HepG2 (cell line): ENCODE measurements around the gene CCNT2. TPM values are rescaled to one million over a fixed set of nuclear protein-coding genes. Genes with fewer than 3 reads are reported as not detected.

Experiments used
- FOSL2 ChIP-seq: sonication (generic); formaldehyde crosslinking; IDR thresholded peaks from 2 replicates; pipeline ENCODE4 v1.4.0; 2020; ENCODE audit warnings: missing genetic modification reagents
- GABPA ChIP-seq, 2 experiments: IDR thresholded peaks; 2 replicates each; pipeline ENCODE4 v1.6.1; 2011 to 2016; ENCODE audit warnings: low read depth in 2 of 2, low read length in 1 of 2, missing biosample characterization in 1 of 2, missing genetic modification characterization in 1 of 2
- HNRNPUL1 ChIP-seq: fragments of 200-400 bp; formaldehyde crosslinking; IDR thresholded peaks from 2 replicates; pipeline ENCODE4 v1.6.1; 2017; ENCODE audit warnings: low read depth, mild to moderate bottlenecking, low read length, moderate library complexity
- HOXA9 ChIP-seq: sonication (generic); formaldehyde crosslinking; IDR thresholded peaks from 2 replicates; pipeline ENCODE4 v1.8.1; 2022; ENCODE audit warnings: missing genetic modification reagents, mild to moderate bottlenecking, moderate library complexity, borderline replicate concordance
- MIER3 ChIP-seq: IDR thresholded peaks from 2 replicates; pipeline ENCODE4 v1.6.1; 2016; ENCODE audit warnings: missing compliant biosample characterization, borderline replicate concordance
- MXD4 ChIP-seq: IDR thresholded peaks from 2 replicates; pipeline ENCODE4 v1.6.1; 2016; ENCODE audit warnings: mild to moderate bottlenecking, missing biosample characterization, missing genetic modification reagents
- NFRKB ChIP-seq: fragments of 450-650 bp; IDR thresholded peaks from 2 replicates; pipeline ENCODE4 v1.6.1; 2017
- PITX1 ChIP-seq: sonication (generic); formaldehyde crosslinking; IDR thresholded peaks from 2 replicates; pipeline ENCODE4 v1.5.1; 2020; ENCODE audit warnings: mild to moderate bottlenecking, missing genetic modification reagents
- RBAK ChIP-seq: sonication (generic); formaldehyde crosslinking; IDR thresholded peaks from 2 replicates; pipeline ENCODE4 v1.5.1; 2020; ENCODE audit warnings: mild to moderate bottlenecking, missing genetic modification reagents
- SALL1 ChIP-seq: sonication (generic); formaldehyde crosslinking; IDR thresholded peaks from 2 replicates; pipeline ENCODE4 v1.8.0; 2022; ENCODE audit warnings: mild to moderate bottlenecking, missing genetic modification reagents
- TRIM24 ChIP-seq: sonication (generic); formaldehyde crosslinking; IDR thresholded peaks from 2 replicates; pipeline ENCODE4 v1.8.0; 2022; ENCODE audit warnings: mild to moderate bottlenecking, missing genetic modification reagents
- ZNF17 ChIP-seq: sonication (generic); formaldehyde crosslinking; IDR thresholded peaks from 2 replicates; pipeline ENCODE4 v1.5.0; 2020; ENCODE audit warnings: mild to moderate bottlenecking, missing genetic modification reagents
- ZNF33A ChIP-seq: sonication (generic); formaldehyde crosslinking; IDR thresholded peaks from 2 replicates; pipeline ENCODE4 v1.5.1; 2020; ENCODE audit warnings: missing genetic modification reagents, mild to moderate bottlenecking, moderate library complexity, borderline replicate concordance
- ZNF543 ChIP-seq: sonication (generic); formaldehyde crosslinking; IDR thresholded peaks from 2 replicates; pipeline ENCODE4 v1.4.0; 2020; ENCODE audit warnings: mild to moderate bottlenecking, missing genetic modification reagents
- ZNF567 ChIP-seq: sonication (generic); formaldehyde crosslinking; IDR thresholded peaks from 2 replicates; pipeline ENCODE4 v1.8.1; 2023; ENCODE audit warnings: mild to moderate bottlenecking, missing genetic modification reagents, borderline replicate concordance
- ZNF615 ChIP-seq: sonication (generic); formaldehyde crosslinking; IDR thresholded peaks from 2 replicates; pipeline ENCODE4 v1.5.0; 2020; ENCODE audit warnings: mild to moderate bottlenecking, missing genetic modification reagents, borderline replicate concordance
- ZNF720 ChIP-seq: sonication (generic); formaldehyde crosslinking; IDR thresholded peaks from 2 replicates; pipeline ENCODE4 v1.4.0; 2020; ENCODE audit warnings: missing genetic modification reagents
- ZNF816 ChIP-seq: sonication (generic); formaldehyde crosslinking; IDR thresholded peaks from 2 replicates; pipeline ENCODE4 v1.8.0; 2022; ENCODE audit warnings: missing genetic modification reagents, mild to moderate bottlenecking, borderline replicate concordance
- ZNF83 ChIP-seq: sonication (generic); formaldehyde crosslinking; IDR thresholded peaks from 2 replicates; pipeline ENCODE4 v1.4.0; 2020; ENCODE audit warnings: missing genetic modification reagents, mild to moderate bottlenecking, borderline replicate concordance
- polyA plus RNA-seq, 8 experiments: library from polyadenylated mRNA; depleted of rRNA in 3 of 8; stranded (reverse) in 7 of 8; unstranded in 1 of 8; fragments of >200 nt; fragmentation: Illumina TruSeq in 4 of 8; extraction: Trizol in 4 of 8; gene quantifications; 2 replicates each; pipeline versions ENCODE4 v1.2.1 to v1.2.3, GENCODE V29; 2011 to 2016; ENCODE audit warnings: low read depth in 4 of 8, missing spikeins in 1 of 8, mixed read lengths in 1 of 8; ENCODE audit not compliant: insufficient read depth in 1 of 8
- total RNA-seq, 5 experiments: library from RNA; depleted of rRNA; stranded (reverse); fragments of >200 nt; fragmentation: Illumina TruSeq; extraction: Trizol; gene quantifications; 2 replicates each; pipeline ENCODE4 v1.2.3, GENCODE V29; 2016; ENCODE audit warnings: low read depth in 1 of 5
- TF ChIP-seq, protein P1 (sequence below): sonication (generic); formaldehyde crosslinking; IDR thresholded peaks from 2 replicates; pipeline ENCODE4 v1.5.0; 2020; ENCODE audit warnings: missing genetic modification reagents
- TF ChIP-seq, protein P2 (sequence below): sonication (generic); formaldehyde crosslinking; IDR thresholded peaks from 2 replicates; pipeline ENCODE4 v1.9.0; 2021; ENCODE audit warnings: missing genetic modification reagents, borderline replicate concordance
- TF ChIP-seq, protein P3 (sequence below): sonication (generic); formaldehyde crosslinking; IDR thresholded peaks from 2 replicates; pipeline ENCODE4 v1.4.0; 2020; ENCODE audit warnings: missing genetic modification reagents, borderline replicate concordance
- TF ChIP-seq, protein P4 (sequence below), 2 experiments: fragments of 450-650 bp in 1 of 2; sonication (generic) in 1 of 2; formaldehyde crosslinking; IDR thresholded peaks; 2 replicates each; pipeline versions ENCODE4 v1.5.0 to v1.8.0; 2020 to 2022; ENCODE audit warnings: mild to moderate bottlenecking in 1 of 2, missing genetic modification reagents in 1 of 2

The CCNT2 gene
- total and polyA plus RNA-seq, 2 of the 13 experiments (the other 11 are each of a cell fraction or from before 2014, with no cell fraction given), result 22.1 to 34.4 TPM

DNA sequence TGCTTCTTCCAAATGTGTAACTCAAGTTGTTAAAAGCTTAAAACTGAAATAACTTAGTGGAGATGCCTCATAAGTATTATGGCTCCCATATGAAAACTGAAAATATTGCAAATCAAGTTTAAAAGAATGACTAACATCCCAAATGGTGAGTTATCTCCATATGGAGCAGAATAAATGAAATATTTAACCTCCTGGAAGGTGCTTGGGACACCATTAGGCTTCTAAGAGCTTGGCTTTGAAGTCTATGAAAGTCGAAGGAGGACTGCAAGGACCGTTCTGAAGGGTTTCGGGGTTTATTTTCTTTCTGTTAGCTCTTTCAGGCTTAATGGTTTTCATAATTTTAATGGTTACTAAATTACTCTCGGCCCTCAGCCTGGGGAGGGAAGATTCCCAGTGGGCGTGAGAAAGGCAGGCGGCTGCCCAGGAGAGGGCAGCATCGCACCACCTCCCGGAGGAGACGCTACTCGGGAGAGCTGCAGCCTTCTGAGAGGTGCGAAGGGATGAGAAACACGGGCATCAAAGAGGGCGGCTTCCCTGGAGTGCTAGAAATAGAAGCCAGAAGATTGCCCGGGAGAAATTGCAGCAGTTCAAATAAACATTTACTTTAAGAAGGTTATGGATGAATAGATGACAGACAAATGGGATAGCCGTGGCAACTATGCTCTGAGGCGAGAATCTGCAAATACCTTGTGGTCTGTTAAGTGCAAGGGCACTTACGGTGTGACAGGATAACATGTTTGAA, 85.6 kb downstream of the CCNT2 start (continued):
- TF ChIP-seq, protein P1, sequence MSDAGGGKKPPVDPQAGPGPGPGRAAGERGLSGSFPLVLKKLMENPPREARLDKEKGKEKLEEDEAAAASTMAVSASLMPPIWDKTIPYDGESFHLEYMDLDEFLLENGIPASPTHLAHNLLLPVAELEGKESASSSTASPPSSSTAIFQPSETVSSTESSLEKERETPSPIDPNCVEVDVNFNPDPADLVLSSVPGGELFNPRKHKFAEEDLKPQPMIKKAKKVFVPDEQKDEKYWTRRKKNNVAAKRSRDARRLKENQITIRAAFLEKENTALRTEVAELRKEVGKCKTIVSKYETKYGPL (CRISPR knock-in tag), result no peak
- TF ChIP-seq ZNF17 (CRISPR knock-in tag) (no peak), ZNF720 (CRISPR knock-in tag) (no peak), ZNF33A (CRISPR knock-in tag) (no peak), PITX1 (CRISPR knock-in tag) (no peak), NFRKB (no peak), HOXA9 (no peak), HNRNPUL1 (no peak), MIER3 (CRISPR knock-in tag) (0 out of 2 replicates have a peak, but pooled peaks have one; percentile 62), SALL1 (CRISPR knock-in tag) (peak; percentile 65), FOSL2 (peak; percentile 46; the same call in 1 of the 2 replicates), GABPA (IDR thresholded peaks at IDR 0.05; ENCODE audit: low read depth, low read length) (no peak), GABPA (CRISPR knock-in tag; IDR thresholded peaks at IDR 0.05; ENCODE audit: low read depth) (no peak), ZNF543 (CRISPR knock-in tag) (no peak), TRIM24 (no peak), ZNF615 (CRISPR knock-in tag) (no peak), ZNF816 (CRISPR knock-in tag) (no peak), ZNF83 (CRISPR knock-in tag) (no peak), ZNF567 (CRISPR knock-in tag) (no peak), MXD4 (CRISPR knock-in tag) (peak; percentile 6; the same call in 1 of the 2 replicates), RBAK (CRISPR knock-in tag) (no peak)
- TF ChIP-seq, protein P2, sequence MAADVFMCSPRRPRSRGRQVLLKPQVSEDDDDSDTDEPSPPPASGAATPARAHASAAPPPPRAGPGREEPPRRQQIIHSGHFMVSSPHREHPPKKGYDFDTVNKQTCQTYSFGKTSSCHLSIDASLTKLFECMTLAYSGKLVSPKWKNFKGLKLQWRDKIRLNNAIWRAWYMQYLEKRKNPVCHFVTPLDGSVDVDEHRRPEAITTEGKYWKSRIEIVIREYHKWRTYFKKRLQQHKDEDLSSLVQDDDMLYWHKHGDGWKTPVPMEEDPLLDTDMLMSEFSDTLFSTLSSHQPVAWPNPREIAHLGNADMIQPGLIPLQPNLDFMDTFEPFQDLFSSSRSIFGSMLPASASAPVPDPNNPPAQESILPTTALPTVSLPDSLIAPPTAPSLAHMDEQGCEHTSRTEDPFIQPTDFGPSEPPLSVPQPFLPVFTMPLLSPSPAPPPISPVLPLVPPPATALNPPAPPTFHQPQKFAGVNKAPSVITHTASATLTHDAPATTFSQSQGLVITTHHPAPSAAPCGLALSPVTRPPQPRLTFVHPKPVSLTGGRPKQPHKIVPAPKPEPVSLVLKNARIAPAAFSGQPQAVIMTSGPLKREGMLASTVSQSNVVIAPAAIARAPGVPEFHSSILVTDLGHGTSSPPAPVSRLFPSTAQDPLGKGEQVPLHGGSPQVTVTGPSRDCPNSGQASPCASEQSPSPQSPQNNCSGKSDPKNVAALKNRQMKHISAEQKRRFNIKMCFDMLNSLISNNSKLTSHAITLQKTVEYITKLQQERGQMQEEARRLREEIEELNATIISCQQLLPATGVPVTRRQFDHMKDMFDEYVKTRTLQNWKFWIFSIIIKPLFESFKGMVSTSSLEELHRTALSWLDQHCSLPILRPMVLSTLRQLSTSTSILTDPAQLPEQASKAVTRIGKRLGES (CRISPR knock-in tag), result no peak
- TF ChIP-seq, protein P3, sequence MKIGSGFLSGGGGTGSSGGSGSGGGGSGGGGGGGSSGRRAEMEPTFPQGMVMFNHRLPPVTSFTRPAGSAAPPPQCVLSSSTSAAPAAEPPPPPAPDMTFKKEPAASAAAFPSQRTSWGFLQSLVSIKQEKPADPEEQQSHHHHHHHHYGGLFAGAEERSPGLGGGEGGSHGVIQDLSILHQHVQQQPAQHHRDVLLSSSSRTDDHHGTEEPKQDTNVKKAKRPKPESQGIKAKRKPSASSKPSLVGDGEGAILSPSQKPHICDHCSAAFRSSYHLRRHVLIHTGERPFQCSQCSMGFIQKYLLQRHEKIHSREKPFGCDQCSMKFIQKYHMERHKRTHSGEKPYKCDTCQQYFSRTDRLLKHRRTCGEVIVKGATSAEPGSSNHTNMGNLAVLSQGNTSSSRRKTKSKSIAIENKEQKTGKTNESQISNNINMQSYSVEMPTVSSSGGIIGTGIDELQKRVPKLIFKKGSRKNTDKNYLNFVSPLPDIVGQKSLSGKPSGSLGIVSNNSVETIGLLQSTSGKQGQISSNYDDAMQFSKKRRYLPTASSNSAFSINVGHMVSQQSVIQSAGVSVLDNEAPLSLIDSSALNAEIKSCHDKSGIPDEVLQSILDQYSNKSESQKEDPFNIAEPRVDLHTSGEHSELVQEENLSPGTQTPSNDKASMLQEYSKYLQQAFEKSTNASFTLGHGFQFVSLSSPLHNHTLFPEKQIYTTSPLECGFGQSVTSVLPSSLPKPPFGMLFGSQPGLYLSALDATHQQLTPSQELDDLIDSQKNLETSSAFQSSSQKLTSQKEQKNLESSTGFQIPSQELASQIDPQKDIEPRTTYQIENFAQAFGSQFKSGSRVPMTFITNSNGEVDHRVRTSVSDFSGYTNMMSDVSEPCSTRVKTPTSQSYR (CRISPR knock-in tag), result no peak
- TF ChIP-seq, protein P4, sequence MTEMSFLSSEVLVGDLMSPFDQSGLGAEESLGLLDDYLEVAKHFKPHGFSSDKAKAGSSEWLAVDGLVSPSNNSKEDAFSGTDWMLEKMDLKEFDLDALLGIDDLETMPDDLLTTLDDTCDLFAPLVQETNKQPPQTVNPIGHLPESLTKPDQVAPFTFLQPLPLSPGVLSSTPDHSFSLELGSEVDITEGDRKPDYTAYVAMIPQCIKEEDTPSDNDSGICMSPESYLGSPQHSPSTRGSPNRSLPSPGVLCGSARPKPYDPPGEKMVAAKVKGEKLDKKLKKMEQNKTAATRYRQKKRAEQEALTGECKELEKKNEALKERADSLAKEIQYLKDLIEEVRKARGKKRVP (CRISPR knock-in tag; IDR thresholded peaks at IDR 0.05), result no peak
